Epithelial cell of esophagus (primary cell): ENCODE measurements around the gene HOXD11.
A peak's percentile ranks its signal among the peaks of the same experiment; 100 is the strongest.

ENCODE experiments used
- DNase-seq: peaks from one replicate; pipeline ENCODE4 v3.0.0; 2010; ENCODE audit warnings: low read depth
- H3K4me3 ChIP-seq: 2 replicates; pipeline ENCODE4 v1.5.1; 2011; ENCODE audit warnings: mild to moderate bottlenecking, low read length, control low read depth
- TF ChIP-seq, protein P1 (sequence below): IDR thresholded peaks from 2 replicates; pipeline ENCODE4 v1.5.1; 2011; ENCODE audit warnings: low read depth, mild to moderate bottlenecking, low read length, control low read depth, inconsistent platforms; ENCODE audit not compliant: insufficient read depth; ENCODE audit errors: missing control alignments

HOXD11 gene

DNA sequence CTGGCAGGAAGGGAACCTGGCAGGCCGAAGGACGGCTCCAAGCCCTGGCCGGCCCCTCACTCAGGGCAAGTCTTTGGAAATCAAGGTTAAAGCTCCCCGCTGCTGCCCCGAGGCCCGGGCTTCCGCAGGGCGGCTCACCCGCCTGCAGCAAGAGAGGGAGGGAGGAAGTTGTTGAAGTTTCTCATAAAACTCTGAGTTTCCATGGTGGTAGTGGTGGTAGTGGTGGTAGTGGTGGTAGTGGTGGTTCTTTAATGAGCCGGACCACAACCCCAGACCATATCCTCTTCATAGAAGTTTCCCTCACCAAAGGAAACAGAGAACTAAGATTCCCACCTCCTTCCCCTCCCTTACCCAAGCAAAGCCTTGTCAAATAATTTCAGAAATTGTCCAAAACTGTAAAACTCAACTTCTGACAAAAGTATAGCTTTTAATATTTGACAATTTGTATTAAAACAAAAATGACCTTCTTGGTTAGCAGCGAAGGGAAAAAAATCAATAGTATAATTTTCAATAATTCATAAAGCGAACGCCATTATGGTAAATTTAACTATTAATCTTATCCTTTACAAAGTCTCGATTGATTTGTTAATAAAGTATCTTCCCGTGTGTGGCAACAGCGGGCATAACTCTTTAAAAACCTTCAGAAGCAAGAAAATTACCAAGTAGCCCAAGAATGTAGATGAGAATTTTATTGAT lies 8.0 kb downstream of the HOXD11 start:
- TF ChIP-seq, protein P1, sequence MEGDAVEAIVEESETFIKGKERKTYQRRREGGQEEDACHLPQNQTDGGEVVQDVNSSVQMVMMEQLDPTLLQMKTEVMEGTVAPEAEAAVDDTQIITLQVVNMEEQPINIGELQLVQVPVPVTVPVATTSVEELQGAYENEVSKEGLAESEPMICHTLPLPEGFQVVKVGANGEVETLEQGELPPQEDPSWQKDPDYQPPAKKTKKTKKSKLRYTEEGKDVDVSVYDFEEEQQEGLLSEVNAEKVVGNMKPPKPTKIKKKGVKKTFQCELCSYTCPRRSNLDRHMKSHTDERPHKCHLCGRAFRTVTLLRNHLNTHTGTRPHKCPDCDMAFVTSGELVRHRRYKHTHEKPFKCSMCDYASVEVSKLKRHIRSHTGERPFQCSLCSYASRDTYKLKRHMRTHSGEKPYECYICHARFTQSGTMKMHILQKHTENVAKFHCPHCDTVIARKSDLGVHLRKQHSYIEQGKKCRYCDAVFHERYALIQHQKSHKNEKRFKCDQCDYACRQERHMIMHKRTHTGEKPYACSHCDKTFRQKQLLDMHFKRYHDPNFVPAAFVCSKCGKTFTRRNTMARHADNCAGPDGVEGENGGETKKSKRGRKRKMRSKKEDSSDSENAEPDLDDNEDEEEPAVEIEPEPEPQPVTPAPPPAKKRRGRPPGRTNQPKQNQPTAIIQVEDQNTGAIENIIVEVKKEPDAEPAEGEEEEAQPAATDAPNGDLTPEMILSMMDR, result no peak
- no peak overlapping the region for H3K4me3 ChIP-seq
- no peak for DNase-seq

- H3K4me3 ChIP-seq, result no peak within 1 kb of the TSS
- TF ChIP-seq, protein P1, result no peak
- DNase-seq, result no peak
Measured at GRCh38 chr2:176115883-176116813, 9.1 kb downstream of the HOXD11 start, which contains the start of gene HOXD10. Gene HOXD10, plus strand, starts transcription at chr2:176116778. Its CDS starts 56 bp downstream, at chr2:176116834.

DNA sequence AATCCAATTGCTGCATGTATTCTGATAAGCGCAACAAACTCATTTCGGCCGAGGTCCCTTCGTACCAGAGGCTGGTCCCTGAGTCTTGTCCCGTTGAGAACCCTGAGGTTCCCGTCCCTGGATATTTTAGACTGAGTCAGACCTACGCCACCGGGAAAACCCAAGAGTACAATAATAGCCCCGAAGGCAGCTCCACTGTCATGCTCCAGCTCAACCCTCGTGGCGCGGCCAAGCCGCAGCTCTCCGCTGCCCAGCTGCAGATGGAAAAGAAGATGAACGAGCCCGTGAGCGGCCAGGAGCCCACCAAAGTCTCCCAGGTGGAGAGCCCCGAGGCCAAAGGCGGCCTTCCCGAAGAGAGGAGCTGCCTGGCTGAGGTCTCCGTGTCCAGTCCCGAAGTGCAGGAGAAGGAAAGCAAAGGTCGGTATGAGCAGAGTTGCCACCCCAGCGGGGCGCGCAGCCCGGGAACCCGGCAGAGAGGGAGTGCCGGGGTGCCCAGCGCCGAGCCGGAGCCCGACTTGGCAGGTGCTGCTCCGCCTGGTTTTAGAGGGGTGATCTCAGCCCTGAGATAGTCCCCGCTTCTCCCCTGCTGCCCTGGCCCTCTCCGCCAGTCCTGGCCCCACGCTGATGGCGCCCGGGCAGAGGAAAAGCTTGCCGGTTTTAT lies 10.2 kb downstream of the HOXD11 start:
- TF ChIP-seq, protein P1, result no peak
- H3K4me3 ChIP-seq, result no peak overlapping the region
- no peak for DNase-seq

- TF ChIP-seq, protein P1, result no peak
- no peak for DNase-seq
- H3K4me3 ChIP-seq, result no peak overlapping the region
Measured at GRCh38 chr2:176117823-176118371, 10.8 kb downstream of the HOXD11 start.

DNA sequence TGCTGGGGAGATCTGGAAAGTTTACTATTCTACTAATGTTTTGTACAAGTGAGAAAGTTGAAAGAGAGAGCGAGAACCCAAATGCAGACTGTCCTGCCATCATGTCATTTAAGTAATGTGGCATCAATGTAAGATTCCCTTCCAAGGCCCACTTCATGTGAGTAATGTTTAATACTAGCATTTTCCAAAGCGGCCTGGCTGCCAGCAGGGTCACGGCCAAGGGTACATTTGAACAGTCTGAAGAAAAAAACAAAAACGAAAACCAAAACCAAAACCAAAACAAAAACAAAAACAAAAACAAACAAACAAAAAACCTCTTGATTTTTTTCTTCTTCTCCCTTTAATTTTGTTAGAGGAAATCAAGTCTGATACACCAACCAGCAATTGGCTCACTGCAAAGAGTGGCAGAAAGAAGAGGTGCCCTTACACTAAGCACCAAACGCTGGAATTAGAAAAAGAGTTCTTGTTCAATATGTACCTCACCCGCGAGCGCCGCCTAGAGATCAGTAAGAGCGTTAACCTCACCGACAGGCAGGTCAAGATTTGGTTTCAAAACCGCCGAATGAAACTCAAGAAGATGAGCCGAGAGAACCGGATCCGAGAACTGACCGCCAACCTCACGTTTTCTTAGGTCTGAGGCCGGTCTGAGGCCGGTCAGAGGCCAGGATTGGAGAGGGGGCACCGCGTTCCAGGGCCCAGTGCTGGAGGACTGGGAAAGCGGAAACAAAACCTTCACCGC lies 11.7 kb downstream of the HOXD11 start:
- DNase-seq, result peak; percentile 22
- TF ChIP-seq, protein P1, result peak; percentile 34
- H3K4me3 ChIP-seq, result no peak overlapping the region

DNA sequence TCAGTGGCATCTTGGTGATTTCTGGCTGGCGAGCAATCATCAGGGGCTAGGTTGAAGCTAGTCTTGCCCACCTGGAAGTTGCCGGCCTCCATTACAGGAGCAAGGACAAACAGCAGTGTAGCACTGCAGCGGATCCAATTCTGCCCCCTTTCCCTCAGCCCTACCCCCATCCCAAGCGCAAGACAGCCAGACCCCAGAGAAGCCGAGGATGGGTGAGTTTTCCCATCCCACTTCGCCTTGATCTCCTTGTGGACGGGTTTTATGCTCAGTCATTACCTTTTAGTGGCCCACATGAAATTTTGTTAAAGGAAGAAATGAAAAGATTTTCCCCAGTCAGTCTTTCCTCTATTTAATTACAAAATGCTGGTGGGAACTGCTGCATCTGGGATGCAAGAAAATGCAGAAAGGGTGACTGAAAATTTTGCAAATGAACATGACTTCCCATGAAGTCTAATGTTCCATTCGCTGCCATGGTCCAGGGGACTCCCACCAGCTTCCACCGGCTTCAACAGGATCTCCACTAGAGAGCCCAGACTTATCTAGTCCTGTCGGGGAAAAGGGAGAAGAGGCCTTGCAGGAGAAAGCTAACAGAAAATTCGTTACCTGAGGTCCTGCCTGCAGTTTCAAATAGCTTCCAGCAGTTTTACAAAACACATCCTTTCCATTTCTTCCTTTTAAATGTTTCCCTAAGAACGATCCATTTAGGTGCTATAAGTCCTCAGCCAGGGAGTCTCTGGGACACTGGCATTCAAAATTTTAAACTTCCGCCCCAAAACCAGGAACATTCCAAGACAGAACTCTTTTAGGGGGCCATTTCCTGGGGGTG lies 13.5 kb downstream of the HOXD11 start:
- TF ChIP-seq, protein P1, result no peak
- H3K4me3 ChIP-seq, result no peak overlapping the region
- no peak for DNase-seq
